HEK293 (cell line): ENCODE data around the gene SLC19A1.

Source experiments
- CTCF ChIA-PET: fragments of 350-600 bp; formaldehyde crosslinking; extraction: SDS; loops from one replicate; lab custom pipeline; 2021; ENCODE audit warnings: antibody characterized with exemption; lab: Yijun Ruan, JAX
- POLR2A ChIA-PET: fragments of 300-600 bp; formaldehyde crosslinking; extraction: SDS; loops from one replicate; lab custom pipeline; 2020; ENCODE audit warnings: antibody characterized with exemption, inconsistent platforms; lab: Yijun Ruan, JAX
- H3K27ac ChIP-seq: fragments of 200-500 bp; sonication (Bioruptor generic); 2 replicates; pipeline ENCODE4 v1.5.1; 2014; ENCODE audit warnings: low read depth, low read length, control low read depth, inconsistent platforms; ENCODE audit errors: extremely low read depth
- H3K36me3 ChIP-seq, 2 experiments: fragments of 200-500 bp in 1 of 2; sonication (Bioruptor generic) in 1 of 2; 1 replicate in 1 of 2; 2 replicates in 1 of 2; pipeline ENCODE4 v1.5.1; 2014 to 2017; ENCODE audit warnings: inconsistent platforms in 2 of 2, low read length in 2 of 2; ENCODE audit not compliant: control insufficient read depth in 2 of 2, insufficient read depth in 1 of 2
- H3K4me1 ChIP-seq: fragments of 200-500 bp; sonication (Bioruptor generic); 2 replicates; pipeline ENCODE4 v1.5.1; 2014; ENCODE audit warnings: mild to moderate bottlenecking, low read length, inconsistent platforms; ENCODE audit not compliant: control insufficient read depth, insufficient read depth
- H3K4me3 ChIP-seq: 2 replicates; pipeline ENCODE4 v1.5.1; 2011; ENCODE audit warnings: low read depth, mild to moderate bottlenecking, control low read depth, low read length, moderate library complexity
- H3K9me3 ChIP-seq: fragments of 200-500 bp; sonication (Bioruptor generic); 2 replicates; pipeline ENCODE4 v1.5.1; 2014; ENCODE audit warnings: low read depth, low read length, inconsistent platforms; ENCODE audit not compliant: control insufficient read depth, insufficient read depth
- REPIN1 ChIP-seq: fragments of 450-650 bp; formaldehyde crosslinking; IDR thresholded peaks from 2 replicates; pipeline ENCODE4 v1.5.1; 2017; ENCODE audit warnings: missing biosample characterization, missing genetic modification characterization, low read depth
- SALL2 ChIP-seq: fragments of 450-650 bp; formaldehyde crosslinking; IDR thresholded peaks from 2 replicates; pipeline ENCODE4 v1.5.0; 2017; ENCODE audit warnings: missing biosample characterization, mild to moderate bottlenecking, missing genetic modification characterization, borderline replicate concordance
- YY2 ChIP-seq: fragments of 450-650 bp; formaldehyde crosslinking; IDR thresholded peaks from 2 replicates; pipeline ENCODE4 v1.5.1; 2016; ENCODE audit warnings: missing biosample characterization, missing genetic modification characterization
- ZBTB20 ChIP-seq: fragments of 450-650 bp; formaldehyde crosslinking; IDR thresholded peaks from 2 replicates; pipeline ENCODE4 v1.5.1; 2016; ENCODE audit warnings: missing biosample characterization, missing genetic modification characterization
- ZNF146 ChIP-seq: fragments of 450-650 bp; formaldehyde crosslinking; IDR thresholded peaks from 2 replicates; pipeline ENCODE4 v1.5.1; 2016; ENCODE audit warnings: missing biosample characterization, missing genetic modification characterization
- ZNF184 ChIP-seq: fragments of 450-650 bp; IDR thresholded peaks from 2 replicates; pipeline ENCODE4 v1.5.1; 2018; ENCODE audit warnings: missing biosample characterization, mild to moderate bottlenecking, missing genetic modification characterization
- ZNF2 ChIP-seq: fragments of 450-650 bp; formaldehyde crosslinking; IDR thresholded peaks from 2 replicates; pipeline ENCODE4 v1.5.1; 2016; ENCODE audit warnings: missing biosample characterization, missing genetic modification characterization
- ZNF239 ChIP-seq: fragments of 450-650 bp; formaldehyde crosslinking; IDR thresholded peaks from 2 replicates; pipeline ENCODE4 v1.5.1; 2016; ENCODE audit warnings: missing biosample characterization, missing genetic modification characterization
- ZNF37A ChIP-seq: fragments of 450-650 bp; IDR thresholded peaks from 2 replicates; pipeline ENCODE4 v1.5.1; 2018; ENCODE audit warnings: missing biosample characterization, missing genetic modification characterization
- ZNF621 ChIP-seq: fragments of 450-650 bp; formaldehyde crosslinking; IDR thresholded peaks from 2 replicates; pipeline ENCODE4 v1.5.1; 2017; ENCODE audit warnings: missing biosample characterization, missing genetic modification characterization
- TF ChIP-seq, protein P1 (sequence below): fragments of 450-650 bp; formaldehyde crosslinking; IDR thresholded peaks from 2 replicates; pipeline ENCODE4 v1.5.0; 2017; ENCODE audit warnings: missing biosample characterization, missing genetic modification characterization, borderline replicate concordance
- TF ChIP-seq, protein P2 (sequence below): fragments of 450-650 bp; formaldehyde crosslinking; IDR thresholded peaks from 2 replicates; pipeline ENCODE4 v1.5.1; 2016; ENCODE audit warnings: missing biosample characterization, missing genetic modification characterization, borderline replicate concordance
- TF ChIP-seq, protein P3 (sequence below): fragments of 450-650 bp; formaldehyde crosslinking; IDR thresholded peaks from 2 replicates; pipeline ENCODE4 v1.5.1; 2016; ENCODE audit warnings: missing biosample characterization, missing genetic modification characterization
- TF ChIP-seq, protein P4 (sequence below): fragments of 450-650 bp; formaldehyde crosslinking; IDR thresholded peaks from 2 replicates; pipeline ENCODE4 v1.5.1; 2016; ENCODE audit warnings: missing biosample characterization, missing genetic modification characterization
- TF ChIP-seq, protein P5 (sequence below): fragments of 450-650 bp; formaldehyde crosslinking; IDR thresholded peaks from 2 replicates; pipeline ENCODE4 v1.5.1; 2016; ENCODE audit warnings: missing biosample characterization, missing genetic modification characterization

SLC19A1 gene

DNA sequence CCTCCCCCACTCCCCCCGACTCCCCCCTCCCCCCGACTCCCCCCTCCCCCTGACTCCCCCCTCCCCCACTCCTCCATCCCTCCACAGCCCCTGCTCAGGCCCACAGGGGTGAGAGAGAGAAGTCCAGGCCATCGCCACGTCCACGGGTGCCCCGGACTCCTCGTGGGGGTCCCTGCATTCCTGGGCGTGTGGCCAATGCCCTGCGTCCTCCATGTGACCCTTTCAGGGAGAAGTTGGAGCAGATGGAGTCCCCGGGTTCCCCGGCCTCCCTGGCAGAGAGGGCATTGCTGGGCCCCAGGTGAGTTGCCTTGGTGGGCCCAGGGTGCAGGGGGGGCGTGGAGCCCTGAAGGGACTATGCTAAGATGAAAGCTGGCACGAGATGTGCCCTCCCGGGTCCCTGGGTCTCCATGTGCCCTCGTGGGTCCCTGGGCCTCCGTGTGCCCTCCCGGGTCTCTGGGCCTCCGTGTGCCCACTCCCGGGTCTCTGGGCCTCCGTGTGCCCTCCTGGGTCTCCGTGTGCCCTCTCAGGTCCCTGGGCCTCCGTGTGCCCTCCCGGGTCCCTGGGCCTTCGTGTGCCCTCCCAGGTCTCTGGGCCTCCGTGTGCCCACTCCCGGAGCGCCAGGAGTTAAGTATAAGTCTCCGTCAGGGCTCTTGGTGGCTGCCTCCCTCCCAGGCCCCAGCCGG, 52.0 kb downstream of the SLC19A1 start:
- ChIA-PET POLR2A (no interaction called here), CTCF (no interaction called here)
- no peak overlapping the region for H3K27ac ChIP-seq
- no peak for TF ChIP-seq ZNF621 (tag by site-specific recombination)
- TF ChIP-seq ZBTB20 (tag by site-specific recombination) = no peak
- TF ChIP-seq, protein P1, sequence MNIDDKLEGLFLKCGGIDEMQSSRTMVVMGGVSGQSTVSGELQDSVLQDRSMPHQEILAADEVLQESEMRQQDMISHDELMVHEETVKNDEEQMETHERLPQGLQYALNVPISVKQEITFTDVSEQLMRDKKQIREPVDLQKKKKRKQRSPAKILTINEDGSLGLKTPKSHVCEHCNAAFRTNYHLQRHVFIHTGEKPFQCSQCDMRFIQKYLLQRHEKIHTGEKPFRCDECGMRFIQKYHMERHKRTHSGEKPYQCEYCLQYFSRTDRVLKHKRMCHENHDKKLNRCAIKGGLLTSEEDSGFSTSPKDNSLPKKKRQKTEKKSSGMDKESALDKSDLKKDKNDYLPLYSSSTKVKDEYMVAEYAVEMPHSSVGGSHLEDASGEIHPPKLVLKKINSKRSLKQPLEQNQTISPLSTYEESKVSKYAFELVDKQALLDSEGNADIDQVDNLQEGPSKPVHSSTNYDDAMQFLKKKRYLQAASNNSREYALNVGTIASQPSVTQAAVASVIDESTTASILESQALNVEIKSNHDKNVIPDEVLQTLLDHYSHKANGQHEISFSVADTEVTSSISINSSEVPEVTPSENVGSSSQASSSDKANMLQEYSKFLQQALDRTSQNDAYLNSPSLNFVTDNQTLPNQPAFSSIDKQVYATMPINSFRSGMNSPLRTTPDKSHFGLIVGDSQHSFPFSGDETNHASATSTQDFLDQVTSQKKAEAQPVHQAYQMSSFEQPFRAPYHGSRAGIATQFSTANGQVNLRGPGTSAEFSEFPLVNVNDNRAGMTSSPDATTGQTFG (tag by site-specific recombination) = no peak
- TF ChIP-seq, protein P2, sequence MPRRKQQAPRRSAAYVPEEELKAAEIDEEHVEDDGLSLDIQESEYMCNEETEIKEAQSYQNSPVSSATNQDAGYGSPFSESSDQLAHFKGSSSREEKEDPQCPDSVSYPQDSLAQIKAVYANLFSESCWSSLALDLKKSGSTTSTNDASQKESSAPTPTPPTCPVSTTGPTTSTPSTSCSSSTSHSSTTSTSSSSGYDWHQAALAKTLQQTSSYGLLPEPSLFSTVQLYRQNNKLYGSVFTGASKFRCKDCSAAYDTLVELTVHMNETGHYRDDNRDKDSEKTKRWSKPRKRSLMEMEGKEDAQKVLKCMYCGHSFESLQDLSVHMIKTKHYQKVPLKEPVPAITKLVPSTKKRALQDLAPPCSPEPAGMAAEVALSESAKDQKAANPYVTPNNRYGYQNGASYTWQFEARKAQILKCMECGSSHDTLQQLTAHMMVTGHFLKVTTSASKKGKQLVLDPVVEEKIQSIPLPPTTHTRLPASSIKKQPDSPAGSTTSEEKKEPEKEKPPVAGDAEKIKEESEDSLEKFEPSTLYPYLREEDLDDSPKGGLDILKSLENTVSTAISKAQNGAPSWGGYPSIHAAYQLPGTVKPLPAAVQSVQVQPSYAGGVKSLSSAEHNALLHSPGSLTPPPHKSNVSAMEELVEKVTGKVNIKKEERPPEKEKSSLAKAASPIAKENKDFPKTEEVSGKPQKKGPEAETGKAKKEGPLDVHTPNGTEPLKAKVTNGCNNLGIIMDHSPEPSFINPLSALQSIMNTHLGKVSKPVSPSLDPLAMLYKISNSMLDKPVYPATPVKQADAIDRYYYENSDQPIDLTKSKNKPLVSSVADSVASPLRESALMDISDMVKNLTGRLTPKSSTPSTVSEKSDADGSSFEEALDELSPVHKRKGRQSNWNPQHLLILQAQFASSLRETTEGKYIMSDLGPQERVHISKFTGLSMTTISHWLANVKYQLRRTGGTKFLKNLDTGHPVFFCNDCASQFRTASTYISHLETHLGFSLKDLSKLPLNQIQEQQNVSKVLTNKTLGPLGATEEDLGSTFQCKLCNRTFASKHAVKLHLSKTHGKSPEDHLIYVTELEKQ (tag by site-specific recombination) = no peak
- no peak for TF ChIP-seq YY2 (tag by site-specific recombination)
- TF ChIP-seq ZNF37A (tag by site-specific recombination) = no peak
- no peak for TF ChIP-seq ZNF239 (tag by site-specific recombination)
- no peak overlapping the region for H3K4me3 ChIP-seq
- peaks cover 0 to 8% of the 10 kb centered on the region in 2 experiments; a peak in 1 of 3 replicates for H3K36me3 ChIP-seq
- H3K4me1 ChIP-seq = peaks cover 4% of the 10 kb centered on the region; the same call in 1 of the 2 replicates
- no peaks in the 10 kb centered on the region for H3K9me3 ChIP-seq

DNA sequence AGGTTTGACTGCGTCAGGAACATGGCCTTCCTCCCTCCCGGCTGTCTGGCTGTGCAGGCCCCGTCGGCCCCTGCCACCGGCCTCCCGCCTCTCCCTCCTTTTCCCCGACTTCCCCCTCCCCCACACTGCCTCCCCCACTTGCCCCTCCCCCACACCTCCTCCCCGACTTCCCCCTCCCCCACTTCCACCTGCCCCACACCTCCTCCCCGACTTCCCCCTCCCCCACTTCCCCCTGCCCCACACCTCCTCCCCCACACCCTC, 52.6 kb downstream of the SLC19A1 start:
- Histone ChIP-seq H3K4me3 (no peak overlapping the region), H3K4me1 (peaks cover 4% of the 10 kb centered on the region; the same call in 1 of the 2 replicates), H3K36me3 (peaks cover 0 to 3% of the 10 kb centered on the region in 2 experiments; a peak in 1 of 3 replicates), H3K9me3 (no peaks in the 10 kb centered on the region), H3K27ac (no peak overlapping the region)
- ChIA-PET POLR2A (no interaction called here), CTCF (no interaction called here)
- TF ChIP-seq ZNF37A (tag by site-specific recombination) (no peak), ZNF184 (tag by site-specific recombination) (no peak), ZNF146 (tag by site-specific recombination) (no peak), REPIN1 (tag by site-specific recombination) (no peak), SALL2 (tag by site-specific recombination) (no peak), ZNF2 (tag by site-specific recombination) (no peak)
- TF ChIP-seq, protein P3, sequence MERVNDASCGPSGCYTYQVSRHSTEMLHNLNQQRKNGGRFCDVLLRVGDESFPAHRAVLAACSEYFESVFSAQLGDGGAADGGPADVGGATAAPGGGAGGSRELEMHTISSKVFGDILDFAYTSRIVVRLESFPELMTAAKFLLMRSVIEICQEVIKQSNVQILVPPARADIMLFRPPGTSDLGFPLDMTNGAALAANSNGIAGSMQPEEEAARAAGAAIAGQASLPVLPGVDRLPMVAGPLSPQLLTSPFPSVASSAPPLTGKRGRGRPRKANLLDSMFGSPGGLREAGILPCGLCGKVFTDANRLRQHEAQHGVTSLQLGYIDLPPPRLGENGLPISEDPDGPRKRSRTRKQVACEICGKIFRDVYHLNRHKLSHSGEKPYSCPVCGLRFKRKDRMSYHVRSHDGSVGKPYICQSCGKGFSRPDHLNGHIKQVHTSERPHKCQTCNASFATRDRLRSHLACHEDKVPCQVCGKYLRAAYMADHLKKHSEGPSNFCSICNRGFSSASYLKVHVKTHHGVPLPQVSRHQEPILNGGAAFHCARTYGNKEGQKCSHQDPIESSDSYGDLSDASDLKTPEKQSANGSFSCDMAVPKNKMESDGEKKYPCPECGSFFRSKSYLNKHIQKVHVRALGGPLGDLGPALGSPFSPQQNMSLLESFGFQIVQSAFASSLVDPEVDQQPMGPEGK (tag by site-specific recombination) = no peak
- TF ChIP-seq, protein P4, sequence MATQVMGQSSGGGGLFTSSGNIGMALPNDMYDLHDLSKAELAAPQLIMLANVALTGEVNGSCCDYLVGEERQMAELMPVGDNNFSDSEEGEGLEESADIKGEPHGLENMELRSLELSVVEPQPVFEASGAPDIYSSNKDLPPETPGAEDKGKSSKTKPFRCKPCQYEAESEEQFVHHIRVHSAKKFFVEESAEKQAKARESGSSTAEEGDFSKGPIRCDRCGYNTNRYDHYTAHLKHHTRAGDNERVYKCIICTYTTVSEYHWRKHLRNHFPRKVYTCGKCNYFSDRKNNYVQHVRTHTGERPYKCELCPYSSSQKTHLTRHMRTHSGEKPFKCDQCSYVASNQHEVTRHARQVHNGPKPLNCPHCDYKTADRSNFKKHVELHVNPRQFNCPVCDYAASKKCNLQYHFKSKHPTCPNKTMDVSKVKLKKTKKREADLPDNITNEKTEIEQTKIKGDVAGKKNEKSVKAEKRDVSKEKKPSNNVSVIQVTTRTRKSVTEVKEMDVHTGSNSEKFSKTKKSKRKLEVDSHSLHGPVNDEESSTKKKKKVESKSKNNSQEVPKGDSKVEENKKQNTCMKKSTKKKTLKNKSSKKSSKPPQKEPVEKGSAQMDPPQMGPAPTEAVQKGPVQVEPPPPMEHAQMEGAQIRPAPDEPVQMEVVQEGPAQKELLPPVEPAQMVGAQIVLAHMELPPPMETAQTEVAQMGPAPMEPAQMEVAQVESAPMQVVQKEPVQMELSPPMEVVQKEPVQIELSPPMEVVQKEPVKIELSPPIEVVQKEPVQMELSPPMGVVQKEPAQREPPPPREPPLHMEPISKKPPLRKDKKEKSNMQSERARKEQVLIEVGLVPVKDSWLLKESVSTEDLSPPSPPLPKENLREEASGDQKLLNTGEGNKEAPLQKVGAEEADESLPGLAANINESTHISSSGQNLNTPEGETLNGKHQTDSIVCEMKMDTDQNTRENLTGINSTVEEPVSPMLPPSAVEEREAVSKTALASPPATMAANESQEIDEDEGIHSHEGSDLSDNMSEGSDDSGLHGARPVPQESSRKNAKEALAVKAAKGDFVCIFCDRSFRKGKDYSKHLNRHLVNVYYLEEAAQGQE (tag by site-specific recombination) = no peak
- TF ChIP-seq, protein P5, sequence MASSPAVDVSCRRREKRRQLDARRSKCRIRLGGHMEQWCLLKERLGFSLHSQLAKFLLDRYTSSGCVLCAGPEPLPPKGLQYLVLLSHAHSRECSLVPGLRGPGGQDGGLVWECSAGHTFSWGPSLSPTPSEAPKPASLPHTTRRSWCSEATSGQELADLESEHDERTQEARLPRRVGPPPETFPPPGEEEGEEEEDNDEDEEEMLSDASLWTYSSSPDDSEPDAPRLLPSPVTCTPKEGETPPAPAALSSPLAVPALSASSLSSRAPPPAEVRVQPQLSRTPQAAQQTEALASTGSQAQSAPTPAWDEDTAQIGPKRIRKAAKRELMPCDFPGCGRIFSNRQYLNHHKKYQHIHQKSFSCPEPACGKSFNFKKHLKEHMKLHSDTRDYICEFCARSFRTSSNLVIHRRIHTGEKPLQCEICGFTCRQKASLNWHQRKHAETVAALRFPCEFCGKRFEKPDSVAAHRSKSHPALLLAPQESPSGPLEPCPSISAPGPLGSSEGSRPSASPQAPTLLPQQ (tag by site-specific recombination) = no peak
- TF ChIP-seq, protein P2 (tag by site-specific recombination) = no peak
